Endodermal cell (in vitro differentiated cells): ENCODE measurements around the gene TMCC2. TPM values are rescaled to one million over a fixed set of nuclear protein-coding genes. Genes with fewer than 3 reads are reported as not detected.

ENCODE experiments used
- DNase-seq: peaks from one replicate; pipeline ENCODE4 v3.0.0-alpha.2; 2017
- H3K27ac ChIP-seq: 2 replicates; pipeline ENCODE4 v1.5.1; 2013; ENCODE audit warnings: mild to moderate bottlenecking, low read depth, low read length, moderate library complexity
- H3K27me3 ChIP-seq: 2 replicates; pipeline ENCODE4 v1.6.1; 2013; ENCODE audit warnings: mild to moderate bottlenecking, low read length, moderate library complexity; ENCODE audit not compliant: insufficient read depth, control insufficient read depth, poor library complexity, severe bottlenecking
- H3K36me3 ChIP-seq: 2 replicates; pipeline ENCODE4 v1.7.0; 2013; ENCODE audit warnings: mild to moderate bottlenecking, low read length, moderate library complexity; ENCODE audit not compliant: control insufficient read depth, insufficient read depth
- H3K4me1 ChIP-seq: one replicate; pipeline ENCODE4 v1.7.0; 2013; ENCODE audit warnings: low read length; ENCODE audit not compliant: control insufficient read depth, insufficient read depth
- H3K4me3 ChIP-seq: 2 replicates; pipeline ENCODE4 v1.5.1; 2013; ENCODE audit warnings: mild to moderate bottlenecking, low read length, moderate library complexity
- H3K9ac ChIP-seq: 2 replicates; pipeline ENCODE4 v1.6.1; 2013; ENCODE audit warnings: mild to moderate bottlenecking, low read length, moderate library complexity; ENCODE audit not compliant: poor library complexity, severe bottlenecking; ENCODE audit errors: extremely low read depth
- H3K9me3 ChIP-seq: 2 replicates; pipeline ENCODE4 v1.6.1; 2013; ENCODE audit warnings: mild to moderate bottlenecking, low read length, moderate library complexity; ENCODE audit not compliant: control insufficient read depth
- H3K27ac Mint-ChIP-seq: 2 replicates; pipeline ENCODE4 v1.8.0; 2020; ENCODE audit warnings: mixed read lengths
- H3K27me3 Mint-ChIP-seq: 2 replicates; pipeline ENCODE4 v1.8.0; 2021; ENCODE audit warnings: mild to moderate bottlenecking, mixed read lengths; ENCODE audit not compliant: insufficient read depth
- H3K36me3 Mint-ChIP-seq: 2 replicates; pipeline ENCODE4 v1.8.0; 2020; ENCODE audit warnings: low read depth, mixed read lengths
- H3K4me1 Mint-ChIP-seq: 2 replicates; pipeline ENCODE4 v1.8.0; 2020; ENCODE audit warnings: mixed read lengths
- H3K4me3 Mint-ChIP-seq: 2 replicates; pipeline ENCODE4 v1.8.0; 2020; ENCODE audit warnings: mild to moderate bottlenecking, moderate library complexity, mixed read lengths
- H3K9me3 Mint-ChIP-seq: 2 replicates; pipeline ENCODE4 v1.8.0; 2020; ENCODE audit warnings: mild to moderate bottlenecking, mixed read lengths
- WGBS, 2 experiments: methylation state at CpG; one replicate each; pipeline versions ENCODE4 v1.1.5 to v1.1.7; 2013; ENCODE audit warnings: missing lambda C conversion rate in 2 of 2, mixed read lengths in 1 of 2; ENCODE audit not compliant: insufficient coverage in 1 of 2, insufficient read length in 1 of 2; 5-methylcytosine and 5-hydroxymethylcytosine counted together
- total RNA-seq, 2 donors: library from RNA; stranded (reverse); fragmentation: NEBNext Ultra II Directional in 1 of 2; extraction: Animal tissue kit (Norgen Biotek cat#: 25700) in 1 of 2; gene quantifications; 2 replicates in 1 of 2; 3 replicates in 1 of 2; pipeline ENCODE4 v1.2.1, GENCODE V29; 2021
- TF ChIP-seq, protein P1 (sequence below): fragments of 200-600 bp; sonication (generic); conservative IDR thresholded peaks from 2 replicates; pipeline ENCODE4 v1.5.0; 2021; ENCODE audit warnings: antibody characterized with exemption, mild to moderate bottlenecking

TMCC2 gene
- total RNA-seq, 2 donors from 2014 or later: 5.2 to 5.8 TPM

DNA sequence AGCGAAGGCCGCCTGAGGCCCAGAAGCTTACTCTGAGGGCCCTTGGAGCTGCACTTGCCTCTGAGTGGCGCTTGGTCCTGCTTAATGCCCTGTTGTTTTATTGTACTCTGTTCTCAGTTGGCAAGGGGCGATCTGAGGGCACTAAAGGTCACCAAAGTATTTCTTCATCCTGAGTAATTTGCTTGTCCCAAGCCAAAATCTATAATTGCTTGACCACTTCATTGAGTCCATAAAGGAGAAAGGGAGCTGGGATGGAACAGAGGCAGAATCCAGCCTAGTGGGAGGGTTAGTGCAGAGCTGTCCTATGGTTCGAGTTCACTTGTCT is 94.2 kb downstream of the TMCC2 start:
- peak overlapping the region; percentile 72 for H3K27ac Mint-ChIP-seq
- 32 to 36% methylated on average over 4 to 5 of the region's 5 CpGs for WGBS, 2 experiments

More for the DNA sequence above, 94.2 kb downstream of the TMCC2 start:
- H3K36me3 ChIP-seq: peaks cover 13% of the 10 kb centered on the region
- H3K4me1 Mint-ChIP-seq: peaks cover 55% of the 10 kb centered on the region
- no peak overlapping the region for H3K4me3 ChIP-seq
- no peaks in the 10 kb centered on the region for H3K27me3 ChIP-seq
- TF ChIP-seq, protein P1, sequence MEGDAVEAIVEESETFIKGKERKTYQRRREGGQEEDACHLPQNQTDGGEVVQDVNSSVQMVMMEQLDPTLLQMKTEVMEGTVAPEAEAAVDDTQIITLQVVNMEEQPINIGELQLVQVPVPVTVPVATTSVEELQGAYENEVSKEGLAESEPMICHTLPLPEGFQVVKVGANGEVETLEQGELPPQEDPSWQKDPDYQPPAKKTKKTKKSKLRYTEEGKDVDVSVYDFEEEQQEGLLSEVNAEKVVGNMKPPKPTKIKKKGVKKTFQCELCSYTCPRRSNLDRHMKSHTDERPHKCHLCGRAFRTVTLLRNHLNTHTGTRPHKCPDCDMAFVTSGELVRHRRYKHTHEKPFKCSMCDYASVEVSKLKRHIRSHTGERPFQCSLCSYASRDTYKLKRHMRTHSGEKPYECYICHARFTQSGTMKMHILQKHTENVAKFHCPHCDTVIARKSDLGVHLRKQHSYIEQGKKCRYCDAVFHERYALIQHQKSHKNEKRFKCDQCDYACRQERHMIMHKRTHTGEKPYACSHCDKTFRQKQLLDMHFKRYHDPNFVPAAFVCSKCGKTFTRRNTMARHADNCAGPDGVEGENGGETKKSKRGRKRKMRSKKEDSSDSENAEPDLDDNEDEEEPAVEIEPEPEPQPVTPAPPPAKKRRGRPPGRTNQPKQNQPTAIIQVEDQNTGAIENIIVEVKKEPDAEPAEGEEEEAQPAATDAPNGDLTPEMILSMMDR: no peak
- H3K9me3 Mint-ChIP-seq: no peaks in the 10 kb centered on the region
- H3K9me3 ChIP-seq: no peaks in the 10 kb centered on the region
- DNase-seq: no peak
- H3K36me3 Mint-ChIP-seq: peaks cover 3% of the 10 kb centered on the region
- H3K27ac ChIP-seq: no peak overlapping the region
- peak overlapping the region; percentile 95 for H3K4me3 Mint-ChIP-seq
- peaks cover 22% of the 10 kb centered on the region for H3K4me1 ChIP-seq
- peaks cover 3% of the 10 kb centered on the region for H3K27me3 Mint-ChIP-seq
- H3K9ac ChIP-seq: no peak overlapping the region

Other genes starting within 250 kb of the TMCC2 start
- gene CNTN2, start 184.7 kb upstream of the TMCC2 start, total RNA-seq: under 1 TPM in 1 of 2 donors, not detected in 1; 0.13 TPM
- 1 to 10 TPM; 4.9 to 6.2 TPM for gene TMEM81, start 143.5 kb upstream of the TMCC2 start, total RNA-seq
- gene RBBP5, start 106.0 kb upstream of the TMCC2 start, total RNA-seq: 10 to 100 TPM; 17.8 to 23.6 TPM
- gene DSTYK, start 16.2 kb upstream of the TMCC2 start, total RNA-seq: 10 to 100 TPM in 1 of 2 donors, 1 to 10 TPM in 1; 9.8 to 11.0 TPM
- 10 to 100 TPM; 13.4 to 19.1 TPM for gene NUAK2, start 93.8 kb downstream of the TMCC2 start, total RNA-seq
- gene KLHDC8A, start 129.0 kb downstream of the TMCC2 start, total RNA-seq: under 1 TPM; 0.38 to 0.53 TPM
- 10 to 100 TPM; 13.5 to 16.7 TPM for gene LEMD1, start 194.1 kb downstream of the TMCC2 start, total RNA-seq
- gene BLACAT1, start 228.1 kb downstream of the TMCC2 start, total RNA-seq: 1 to 10 TPM; 7.4 to 7.6 TPM